CD4-positive, alpha-beta T cell treated with Interleukin-21 for 1 hour (primary cell): ENCODE measurements around the gene ARID5B.

Experiments used
- DNase-seq: peaks from one replicate; pipeline ENCODE4 v3.0.0-alpha.2; 2020

ARID5B gene

GRCh38 chr10:61900829-61901792 is at the start of gene ARID5B:
Gene ARID5B, plus strand, starts transcription at chr10:61901699. Its CDS starts 11 bp downstream, at chr10:61901710.
- DNase-seq = peak; percentile 75

- no peak for DNase-seq
Observed at GRCh38 chr10:61852261-61852660, 49.2 kb upstream of the ARID5B start.

- no peak for DNase-seq
Observed at GRCh38 chr10:61855771-61856170, 45.7 kb upstream of the ARID5B start.

GRCh38 chr10:61857746-61858145 is 43.8 kb upstream of the ARID5B start:
- DNase-seq = no peak

GRCh38 chr10:61859786-61860185 is 41.7 kb upstream of the ARID5B start:
- DNase-seq = no peak

- DNase-seq = no peak
Observed at GRCh38 chr10:61860964-61861758, 40.3 kb upstream of the ARID5B start.

GRCh38 chr10:61863981-61864380 is 37.5 kb upstream of the ARID5B start:
- DNase-seq = no peak

- no peak for DNase-seq
Observed at GRCh38 chr10:61866700-61867368, 34.7 kb upstream of the ARID5B start.

- DNase-seq = peak; percentile 11
Observed at GRCh38 chr10:61867374-61867773, 34.1 kb upstream of the ARID5B start.

GRCh38 chr10:61867817-61868216 is 33.7 kb upstream of the ARID5B start:
- peak; percentile 77 for DNase-seq

GRCh38 chr10:61869041-61869675 is 32.3 kb upstream of the ARID5B start:
- no peak for DNase-seq

GRCh38 chr10:61869774-61870525 is 31.5 kb upstream of the ARID5B start:
- DNase-seq = no peak

GRCh38 chr10:61870526-61870895 is 31.0 kb upstream of the ARID5B start:
- DNase-seq = no peak

GRCh38 chr10:61871487-61871886 is 30.0 kb upstream of the ARID5B start:
- no peak for DNase-seq

- DNase-seq = no peak
Observed at GRCh38 chr10:61877887-61878739, 23.4 kb upstream of the ARID5B start.

GRCh38 chr10:61878740-61879068 is 22.8 kb upstream of the ARID5B start:
- DNase-seq = no peak

GRCh38 chr10:61882621-61883370 is 18.7 kb upstream of the ARID5B start:
- no peak for DNase-seq

GRCh38 chr10:61883371-61884025 is 18.0 kb upstream of the ARID5B start:
- DNase-seq = no peak

GRCh38 chr10:61887772-61888171 is 13.7 kb upstream of the ARID5B start:
- DNase-seq = no peak

- no peak for DNase-seq
Observed at GRCh38 chr10:61888744-61889143, 12.8 kb upstream of the ARID5B start.
